ENCODE results near the gene KIF26A. TPM values are rescaled to one million over a fixed set of nuclear protein-coding genes. Genes with fewer than 3 reads are reported as not detected.

Gene KIF26A
- total RNA-seq, 1 experiment from 2014 or later = 3.1 TPM

DNA sequence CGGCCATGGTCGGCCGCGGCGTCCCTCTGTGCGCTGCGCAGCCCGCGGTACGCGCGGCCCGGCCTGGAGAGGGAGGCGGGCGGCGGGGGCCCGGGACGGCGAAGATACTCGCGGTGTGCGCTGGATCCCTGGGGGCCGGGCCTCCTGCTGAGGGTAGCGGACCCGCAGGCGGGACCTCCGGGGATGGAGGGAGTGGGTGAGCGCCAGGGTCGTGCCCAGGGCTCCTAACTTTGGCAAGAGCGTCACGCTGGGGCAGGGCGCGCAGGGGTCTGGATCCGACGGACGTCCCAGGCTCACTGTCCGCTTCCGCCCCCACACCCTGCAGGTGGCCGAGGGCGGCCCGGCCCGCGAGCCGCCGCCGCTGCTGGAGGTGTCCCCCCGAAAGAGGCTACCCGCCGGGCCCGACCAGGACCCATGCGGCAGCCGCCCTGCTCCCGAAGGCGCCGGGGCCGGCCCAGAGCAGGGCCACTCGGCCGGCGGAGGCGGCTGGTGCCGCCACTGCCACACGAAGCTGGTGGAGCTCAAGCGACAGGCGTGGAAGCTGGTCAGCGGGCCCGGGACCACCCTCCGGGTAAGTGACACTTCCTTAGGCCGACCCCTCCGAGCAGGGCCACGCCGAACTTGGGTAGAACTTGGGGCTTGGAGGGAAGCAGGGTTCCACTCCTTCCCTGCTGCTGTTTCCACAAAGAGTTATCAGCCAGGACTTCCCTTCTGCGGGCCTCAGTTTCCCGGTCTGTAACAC lies 502 bp downstream of the KIF26A start:
- peak overlapping the region; percentile 91 for H3K4me2 ChIP-seq (ENCODE audit: low read length)
- H3K9me3 ChIP-seq (ENCODE audit: low read length) = no peaks in the 10 kb centered on the region
- intact Hi-C loops (cut with micrococcal nuclease) = loop anchor here (10.0 kb wide), 1 partner anchor 506 kb away; no protein-coding TSS in a partner anchor
- H2AFZ ChIP-seq (ENCODE audit: low read length) = no peak overlapping the region; the same call in 1 of the 2 replicates
- H3K9ac ChIP-seq (ENCODE audit: low read length) = no peak overlapping the region
- POLR2A ChIA-PET (ENCODE audit: unreplicated experiment) = no interaction called here
- DNase-seq (no peak), ATAC-seq (peak; percentile 3; the same call in 1 of the 2 replicates)
- H3K4me1 ChIP-seq (ENCODE audit: insufficient read depth, low read length) = peaks cover 5% of the 10 kb centered on the region; the same call in 1 of the 2 replicates
- peaks cover 41% of the 10 kb centered on the region for H3K27me3 ChIP-seq (ENCODE audit: low read length)
- TF ChIP-seq EZH2 (IDR thresholded peaks at IDR 0.05; ENCODE audit: low read length, unreplicated experiment) (peak; percentile 80), EZH2phosphoT487 (IDR thresholded peaks at IDR 0.05; ENCODE audit: borderline replicate concordance, low read length) (0 out of 2 replicates have a peak, but pooled peaks have one; percentile 57)
- TF ChIP-seq, protein P1, sequence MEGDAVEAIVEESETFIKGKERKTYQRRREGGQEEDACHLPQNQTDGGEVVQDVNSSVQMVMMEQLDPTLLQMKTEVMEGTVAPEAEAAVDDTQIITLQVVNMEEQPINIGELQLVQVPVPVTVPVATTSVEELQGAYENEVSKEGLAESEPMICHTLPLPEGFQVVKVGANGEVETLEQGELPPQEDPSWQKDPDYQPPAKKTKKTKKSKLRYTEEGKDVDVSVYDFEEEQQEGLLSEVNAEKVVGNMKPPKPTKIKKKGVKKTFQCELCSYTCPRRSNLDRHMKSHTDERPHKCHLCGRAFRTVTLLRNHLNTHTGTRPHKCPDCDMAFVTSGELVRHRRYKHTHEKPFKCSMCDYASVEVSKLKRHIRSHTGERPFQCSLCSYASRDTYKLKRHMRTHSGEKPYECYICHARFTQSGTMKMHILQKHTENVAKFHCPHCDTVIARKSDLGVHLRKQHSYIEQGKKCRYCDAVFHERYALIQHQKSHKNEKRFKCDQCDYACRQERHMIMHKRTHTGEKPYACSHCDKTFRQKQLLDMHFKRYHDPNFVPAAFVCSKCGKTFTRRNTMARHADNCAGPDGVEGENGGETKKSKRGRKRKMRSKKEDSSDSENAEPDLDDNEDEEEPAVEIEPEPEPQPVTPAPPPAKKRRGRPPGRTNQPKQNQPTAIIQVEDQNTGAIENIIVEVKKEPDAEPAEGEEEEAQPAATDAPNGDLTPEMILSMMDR (conservative IDR thresholded peaks at IDR 0.05; ENCODE audit: low read depth, low read length) = no peak
- no peaks in the 10 kb centered on the region for H3K79me2 ChIP-seq (ENCODE audit: low read length)
- no peaks in the 10 kb centered on the region for H3K36me3 ChIP-seq (ENCODE audit: low read depth, low read length)
- CTCF ChIA-PET = no interaction called here
- no peaks in the 10 kb centered on the region for H3K9me2 ChIP-seq (replicated peaks; ENCODE audit: low read length)
- no peak overlapping the region for H3K27ac ChIP-seq (ENCODE audit: low read length)
- H4K20me1 ChIP-seq (ENCODE audit: low read length) = no peaks in the 10 kb centered on the region
- H3F3A ChIP-seq (ENCODE audit: low read length, unreplicated experiment) = no peaks in the 10 kb centered on the region
- no TSS peak for BruUV-seq (replicated peaks)
- H3K4me3 ChIP-seq (ENCODE audit: low read length) = peak overlapping the region; percentile 63

DNA sequence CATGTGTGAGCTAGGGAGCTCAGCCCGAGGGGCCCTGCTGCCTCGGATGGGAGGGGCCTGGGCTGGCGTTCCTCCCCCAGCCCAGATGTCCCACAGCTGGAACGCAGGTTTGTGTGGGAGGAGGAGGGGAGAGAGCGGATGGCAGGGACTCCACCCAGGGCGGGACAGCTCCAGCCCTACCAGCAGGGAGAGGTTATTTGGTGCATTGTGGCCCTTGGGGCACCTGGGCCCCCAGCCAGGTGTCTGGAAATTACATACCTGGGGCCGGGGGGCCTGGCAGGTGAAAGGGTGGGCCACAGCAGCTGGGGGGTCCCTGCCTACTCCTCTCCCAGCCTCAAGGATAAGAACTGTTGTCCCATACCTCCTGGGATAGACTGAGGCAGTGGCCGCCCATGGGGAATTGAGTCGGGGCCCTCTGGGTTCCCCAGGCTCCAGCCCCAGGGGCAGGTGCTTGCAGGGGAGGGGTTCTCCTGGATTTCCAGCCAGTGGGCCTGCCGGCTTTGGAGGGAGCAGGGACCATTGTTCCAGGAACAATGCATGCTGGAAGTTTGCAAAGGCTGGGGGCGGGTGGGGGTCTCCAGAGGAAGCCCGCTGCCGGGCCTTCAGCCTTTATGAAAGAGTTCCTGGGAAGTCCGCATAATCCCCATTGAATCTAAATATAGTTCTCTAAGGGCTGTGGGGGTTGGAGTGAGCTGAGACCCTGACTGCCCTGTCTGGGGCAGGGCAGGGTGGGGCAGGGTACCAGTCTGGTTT lies 1.2 kb downstream of the KIF26A start:
- Histone ChIP-seq H3K9ac (ENCODE audit: low read length) (no peak overlapping the region), H3K27me3 (ENCODE audit: low read length) (peaks cover 48% of the 10 kb centered on the region), H3K4me3 (ENCODE audit: low read length) (peak overlapping the region; percentile 63; the same call in 1 of the 2 replicates), H2AFZ (ENCODE audit: low read length) (no peak overlapping the region), H3K4me1 (ENCODE audit: insufficient read depth, low read length) (peaks cover 5% of the 10 kb centered on the region; the same call in 1 of the 2 replicates), H3K9me3 (ENCODE audit: low read length) (no peaks in the 10 kb centered on the region), H3K27ac (ENCODE audit: low read length) (no peak overlapping the region), H3K79me2 (ENCODE audit: low read length) (no peaks in the 10 kb centered on the region), H3F3A (ENCODE audit: low read length, unreplicated experiment) (no peaks in the 10 kb centered on the region), H3K36me3 (ENCODE audit: low read depth, low read length) (no peaks in the 10 kb centered on the region), H3K9me2 (replicated peaks; ENCODE audit: low read length) (no peaks in the 10 kb centered on the region), H3K4me2 (ENCODE audit: low read length) (peak overlapping the region; percentile 91), H4K20me1 (ENCODE audit: low read length) (no peaks in the 10 kb centered on the region)
- intact Hi-C loops (cut with micrococcal nuclease) = loop anchor here (10.0 kb wide), 1 partner anchor 505 kb away; no protein-coding TSS in a partner anchor
- no TSS peak for BruUV-seq (replicated peaks)
- ChIA-PET POLR2A (ENCODE audit: unreplicated experiment) (no interaction called here), CTCF (no interaction called here)
- no peak for TF ChIP-seq EZH2 (IDR thresholded peaks at IDR 0.05; ENCODE audit: low read length, unreplicated experiment)
- TF ChIP-seq EZH2phosphoT487 (IDR thresholded peaks at IDR 0.05; ENCODE audit: borderline replicate concordance, low read length) = no peak
- TF ChIP-seq, protein P1 (conservative IDR thresholded peaks at IDR 0.05; ENCODE audit: low read depth, low read length) = no peak
- ATAC-seq (no peak), DNase-seq (no peak)

DNA sequence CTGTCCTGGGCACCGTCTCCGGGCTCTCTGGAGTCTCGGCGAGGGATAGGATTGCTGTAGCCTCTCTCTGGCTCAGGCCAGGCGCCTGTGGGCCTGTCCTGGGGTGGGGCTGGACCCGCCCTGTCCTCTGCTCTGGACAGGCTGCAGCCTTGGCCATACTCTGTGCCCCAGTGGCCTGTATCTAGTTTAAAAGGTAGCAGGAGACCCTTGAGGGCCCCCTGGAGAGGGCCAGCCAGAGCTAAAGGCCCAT lies 1.8 kb downstream of the KIF26A start:
- H3K27me3 ChIP-seq (ENCODE audit: low read length) = peaks cover 48% of the 10 kb centered on the region
- H3K4me3 ChIP-seq (ENCODE audit: low read length) = no peak overlapping the region
- H3F3A ChIP-seq (ENCODE audit: low read length, unreplicated experiment) = no peaks in the 10 kb centered on the region
- ATAC-seq (no peak), DNase-seq (no peak)
- peaks cover 5% of the 10 kb centered on the region; the same call in 1 of the 2 replicates for H3K4me1 ChIP-seq (ENCODE audit: insufficient read depth, low read length)
- H3K36me3 ChIP-seq (ENCODE audit: low read depth, low read length) = no peaks in the 10 kb centered on the region
- CTCF ChIA-PET = no interaction called here
- TF ChIP-seq EZH2 (IDR thresholded peaks at IDR 0.05; ENCODE audit: low read length, unreplicated experiment) (no peak), EZH2phosphoT487 (IDR thresholded peaks at IDR 0.05; ENCODE audit: borderline replicate concordance, low read length) (no peak)
- TF ChIP-seq, protein P1 (conservative IDR thresholded peaks at IDR 0.05; ENCODE audit: low read depth, low read length) = no peak
- H2AFZ ChIP-seq (ENCODE audit: low read length) = no peak overlapping the region
- H3K79me2 ChIP-seq (ENCODE audit: low read length) = no peaks in the 10 kb centered on the region
- H3K9me3 ChIP-seq (ENCODE audit: low read length) = no peaks in the 10 kb centered on the region
- H3K4me2 ChIP-seq (ENCODE audit: low read length) = no peak overlapping the region
- H3K27ac ChIP-seq (ENCODE audit: low read length) = no peak overlapping the region
- POLR2A ChIA-PET (ENCODE audit: unreplicated experiment) = no interaction called here
- H3K9ac ChIP-seq (ENCODE audit: low read length) = no peak overlapping the region
- no TSS peak for BruUV-seq (replicated peaks)
- intact Hi-C loops (cut with micrococcal nuclease) = no loop called here
- H4K20me1 ChIP-seq (ENCODE audit: low read length) = no peaks in the 10 kb centered on the region
- H3K9me2 ChIP-seq (replicated peaks; ENCODE audit: low read length) = no peaks in the 10 kb centered on the region
